Large intestine (tissue), 3 donors: Measurements from ENCODE around the gene TMEM17. TPM values are rescaled to one million over a fixed set of nuclear protein-coding genes. Genes with fewer than 3 reads are reported as not detected.

Experiments
- DNase-seq, 2 donors: peaks; one replicate each; pipeline versions ENCODE4 v3.0.0 to v3.0.0-alpha.2; 2013
- H3K27ac ChIP-seq: one replicate; pipeline ENCODE4 v1.5.1; 2013; ENCODE audit warnings: low read length
- H3K27me3 ChIP-seq: 2 replicates; pipeline ENCODE4 v1.6.1; 2013; ENCODE audit warnings: low read length; ENCODE audit not compliant: control insufficient read depth, insufficient read depth
- H3K36me3 ChIP-seq: 2 replicates; pipeline ENCODE4 v1.6.1; 2013; ENCODE audit warnings: low read length; ENCODE audit not compliant: control insufficient read depth, insufficient read depth
- H3K4me1 ChIP-seq: one replicate; pipeline ENCODE4 v1.6.1; 2013; ENCODE audit warnings: low read length; ENCODE audit not compliant: control insufficient read depth, insufficient read depth
- H3K4me3 ChIP-seq: one replicate; pipeline ENCODE4 v1.5.1; 2013; ENCODE audit warnings: low read length
- H3K9me3 ChIP-seq: one replicate; pipeline ENCODE4 v1.6.1; 2013; ENCODE audit warnings: mild to moderate bottlenecking, low read depth, low read length, moderate library complexity; ENCODE audit not compliant: control insufficient read depth
- WGBS: methylation state at CpG from one replicate; pipeline ENCODE4 v1.1.5; 2013; ENCODE audit warnings: low lambda C conversion rate; ENCODE audit not compliant: insufficient coverage; 5-methylcytosine and 5-hydroxymethylcytosine counted together
- polyA plus RNA-seq: library from polyadenylated mRNA; unstranded; fragments of 120-200 nt; gene quantifications from one replicate; pipeline ENCODE4 v1.2.1, GENCODE V29; 2013

TMEM17 gene
- polyA plus RNA-seq, 1 donor = 4.2 TPM

DNA sequence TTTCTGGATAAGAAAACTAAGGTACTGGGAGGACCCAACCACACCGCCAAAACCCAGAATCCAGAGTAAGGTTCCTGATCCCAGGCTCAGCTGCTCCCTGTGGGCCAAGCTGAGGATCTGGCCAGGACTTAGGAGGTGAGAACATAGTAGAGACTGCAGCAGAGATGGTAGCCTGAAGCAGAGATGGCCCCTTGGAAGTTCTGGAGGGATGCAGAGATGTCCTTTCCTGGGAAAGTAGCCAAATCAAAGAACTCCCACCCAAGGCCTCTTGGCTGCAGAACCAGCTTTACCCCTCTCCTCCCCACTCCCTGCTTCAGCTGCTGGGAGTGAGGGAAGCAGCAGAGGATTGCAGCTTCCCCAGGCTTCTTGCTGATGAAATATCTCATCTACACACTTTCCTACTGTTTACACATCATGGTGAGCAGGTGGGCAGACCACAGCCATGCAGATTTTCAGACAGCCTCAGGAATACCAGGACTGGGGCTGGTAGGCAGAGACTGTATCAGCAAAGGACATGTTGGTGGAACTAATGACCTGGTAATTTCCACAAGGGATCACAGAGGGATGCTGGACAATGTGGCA, 32.7 kb downstream of the TMEM17 start:
- Histone ChIP-seq H3K4me3 (no peak overlapping the region), H3K27ac (no peak overlapping the region), H3K4me1 (peaks cover 6% of the 10 kb centered on the region), H3K27me3 (no peaks in the 10 kb centered on the region), H3K36me3 (no peaks in the 10 kb centered on the region), H3K9me3 (no peaks in the 10 kb centered on the region)
- no peak for DNase-seq
- no CpG with 5 or more reads among the region's 1 CpG for WGBS

DNA sequence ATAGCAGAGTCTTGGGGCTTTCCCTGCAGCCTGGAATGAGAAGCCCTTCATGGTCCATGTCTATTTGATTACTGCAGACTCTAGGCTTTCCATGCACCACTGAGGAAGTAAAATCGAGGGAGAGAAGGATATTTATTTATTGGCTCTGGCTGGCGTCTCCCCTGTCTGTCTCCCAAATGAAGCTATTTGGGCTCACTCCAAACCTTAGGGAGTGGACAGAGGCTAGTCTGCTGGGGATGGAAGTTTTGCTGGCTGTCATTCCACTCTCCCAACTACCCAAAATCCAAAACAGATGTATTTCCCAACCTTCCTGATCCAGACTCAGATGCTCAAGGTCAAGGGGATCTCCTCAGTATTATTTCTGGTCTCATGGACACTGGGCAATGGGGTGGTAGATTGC, 33.7 kb downstream of the TMEM17 start:
- H3K4me1 ChIP-seq = peaks cover 3% of the 10 kb centered on the region
- WGBS = no CpG with 5 or more reads among the region's 2 CpGs
- H3K4me3 ChIP-seq = no peak overlapping the region
- no peak for DNase-seq
- H3K27ac ChIP-seq = no peak overlapping the region
- H3K9me3 ChIP-seq = no peaks in the 10 kb centered on the region
- no peaks in the 10 kb centered on the region for H3K36me3 ChIP-seq
- no peaks in the 10 kb centered on the region for H3K27me3 ChIP-seq

DNA sequence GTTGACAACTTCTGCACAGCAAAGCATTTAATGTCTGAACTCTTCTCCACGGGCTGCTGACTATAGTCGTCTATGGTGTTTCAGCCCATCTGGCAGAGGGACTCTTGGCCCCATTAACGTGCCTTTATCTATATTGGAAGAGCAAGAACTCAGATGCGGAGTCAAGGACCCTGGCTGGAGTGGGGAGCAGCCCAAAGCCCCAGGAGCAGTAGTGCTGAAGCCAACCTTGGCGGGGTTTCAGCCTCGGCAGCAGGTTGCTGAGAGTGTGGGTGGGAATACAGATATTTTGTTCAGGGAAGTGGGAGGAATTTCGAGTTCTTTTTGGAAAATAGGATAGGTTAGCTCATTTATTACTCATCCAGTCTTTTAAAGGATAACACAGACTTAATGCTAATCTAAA, 34.2 kb downstream of the TMEM17 start:
- Histone ChIP-seq H3K9me3 (no peaks in the 10 kb centered on the region), H3K27me3 (no peaks in the 10 kb centered on the region), H3K27ac (no peak overlapping the region), H3K4me3 (no peak overlapping the region), H3K4me1 (peaks cover 3% of the 10 kb centered on the region), H3K36me3 (no peaks in the 10 kb centered on the region)
- WGBS = no CpG with 5 or more reads among the region's 7 CpGs
- no peak for DNase-seq

DNA sequence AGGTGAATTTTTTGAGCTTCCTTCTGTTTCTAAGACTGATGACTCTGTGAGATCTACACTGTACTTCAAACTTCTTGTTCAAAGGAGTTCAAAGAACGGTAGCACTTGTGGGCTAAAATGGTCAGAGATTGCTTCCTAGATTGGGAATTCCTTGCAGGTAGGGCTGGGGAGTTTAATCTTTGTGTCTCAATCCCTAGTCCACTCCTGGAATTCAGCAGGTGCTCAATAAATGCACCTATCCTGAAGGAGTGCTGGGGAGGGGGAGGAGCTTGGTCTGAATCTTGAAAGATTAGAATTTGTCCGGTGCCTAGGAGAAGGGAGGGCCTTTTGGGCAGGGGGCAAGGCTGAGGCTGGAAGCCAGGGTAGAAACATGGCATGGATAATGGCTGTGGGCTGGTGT, 34.6 kb downstream of the TMEM17 start:
- Histone ChIP-seq H3K27me3 (no peaks in the 10 kb centered on the region), H3K4me1 (peaks cover 3% of the 10 kb centered on the region), H3K27ac (no peak overlapping the region), H3K36me3 (no peaks in the 10 kb centered on the region), H3K4me3 (no peak overlapping the region), H3K9me3 (no peaks in the 10 kb centered on the region)
- DNase-seq = no peak
- no CpG with 5 or more reads among the region's 2 CpGs for WGBS

DNA sequence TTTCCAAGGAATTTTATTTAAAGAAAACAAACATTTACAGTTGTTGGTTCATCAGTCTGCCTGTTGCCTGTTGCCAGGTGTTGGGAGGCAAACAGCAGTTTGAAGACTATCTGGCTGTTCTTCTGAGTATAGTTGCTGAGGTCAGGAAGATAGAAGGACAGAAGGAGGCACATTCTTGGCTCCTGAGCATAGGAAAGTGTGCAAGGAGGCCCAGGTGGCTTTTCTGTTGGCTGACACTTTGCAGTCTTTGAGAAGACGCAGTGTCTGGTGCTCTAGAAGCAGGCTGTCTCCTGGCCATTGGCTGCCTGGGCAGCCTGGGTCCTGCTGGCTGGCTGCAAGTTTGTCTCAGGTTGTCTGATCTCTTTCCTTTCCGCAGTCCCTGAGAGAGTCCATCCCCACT, 36.4 kb downstream of the TMEM17 start:
- WGBS = no CpG with 5 or more reads among the region's 2 CpGs
- Histone ChIP-seq H3K27ac (no peak overlapping the region), H3K9me3 (no peaks in the 10 kb centered on the region), H3K4me3 (no peak overlapping the region), H3K36me3 (no peaks in the 10 kb centered on the region), H3K4me1 (no peaks in the 10 kb centered on the region), H3K27me3 (no peaks in the 10 kb centered on the region)
- no peak for DNase-seq

DNA sequence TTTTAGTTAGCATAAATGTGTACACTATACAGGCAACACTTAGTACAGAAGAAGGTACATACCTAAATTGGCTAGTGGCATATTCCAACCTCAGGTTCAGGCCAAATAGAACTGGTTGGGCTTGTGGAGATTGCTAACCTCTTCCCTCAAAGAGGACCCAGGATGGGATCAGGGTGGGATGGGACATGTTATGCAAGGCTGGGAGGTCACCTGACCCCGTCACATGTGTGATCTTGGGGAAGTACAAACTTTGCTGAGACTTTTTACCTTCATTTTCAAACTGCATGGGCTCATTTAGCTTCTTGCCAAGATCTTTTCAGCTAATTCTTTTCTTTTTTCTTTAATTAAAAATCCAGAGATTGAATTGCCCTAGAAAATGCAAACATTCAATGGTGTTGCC, 36.9 kb downstream of the TMEM17 start:
- no peaks in the 10 kb centered on the region for H3K4me1 ChIP-seq

DNA sequence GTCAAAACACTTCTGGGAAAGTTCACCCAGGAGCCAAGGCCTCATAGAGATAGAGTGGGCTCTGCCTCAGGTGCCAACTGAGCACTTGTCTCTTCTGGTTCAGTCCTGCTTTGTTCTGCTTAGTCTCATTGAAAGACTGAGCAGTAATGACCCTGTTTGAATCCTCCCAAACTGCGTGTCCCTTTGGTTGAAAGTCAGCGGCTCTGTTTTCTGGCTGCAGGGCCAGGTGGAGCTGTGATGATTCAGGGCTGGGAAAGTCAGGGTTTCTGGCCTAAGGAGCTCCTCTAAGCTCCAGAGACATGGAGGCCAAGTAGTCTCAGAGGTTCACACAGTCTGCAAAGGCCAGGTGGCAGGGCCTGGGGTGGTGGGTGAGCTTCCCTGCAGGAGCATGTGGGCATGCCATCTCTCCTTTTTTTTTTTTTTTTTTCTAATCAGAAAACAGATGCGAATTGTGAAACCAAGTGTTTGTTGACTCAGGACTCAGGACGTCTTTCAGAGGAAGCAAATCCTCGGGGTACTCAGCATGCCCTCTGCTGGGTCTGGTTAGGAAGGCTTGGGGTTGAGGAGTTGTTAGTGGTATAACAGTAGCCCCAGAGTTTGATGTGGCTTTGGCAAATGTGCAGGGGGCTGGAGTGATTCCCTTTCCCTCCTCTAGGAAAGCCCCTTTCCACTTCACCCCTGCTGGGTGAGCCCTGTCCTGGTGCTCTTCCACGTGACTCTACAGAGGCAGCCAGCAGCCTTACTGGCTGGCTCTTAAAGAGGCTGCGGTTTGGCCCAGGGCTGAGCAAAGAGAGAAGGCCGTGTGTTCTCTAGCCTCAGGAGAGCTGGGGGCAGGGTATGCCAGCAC, 38.3 kb downstream of the TMEM17 start:
- no peak for DNase-seq
- no peaks in the 10 kb centered on the region for H3K9me3 ChIP-seq
- H3K27me3 ChIP-seq = no peaks in the 10 kb centered on the region
- peaks cover 2% of the 10 kb centered on the region for H3K4me1 ChIP-seq
- WGBS = no CpG with 5 or more reads among the region's 8 CpGs
- H3K27ac ChIP-seq = no peak overlapping the region
- no peak overlapping the region for H3K4me3 ChIP-seq
- no peaks in the 10 kb centered on the region for H3K36me3 ChIP-seq

More for the DNA sequence above, 36.9 kb downstream of the TMEM17 start:
- WGBS = no CpG with 5 or more reads among the region's 1 CpG
- Histone ChIP-seq H3K27me3 (no peaks in the 10 kb centered on the region), H3K27ac (no peak overlapping the region), H3K4me3 (no peak overlapping the region), H3K36me3 (no peaks in the 10 kb centered on the region), H3K9me3 (no peaks in the 10 kb centered on the region)
- DNase-seq = no peak

DNA sequence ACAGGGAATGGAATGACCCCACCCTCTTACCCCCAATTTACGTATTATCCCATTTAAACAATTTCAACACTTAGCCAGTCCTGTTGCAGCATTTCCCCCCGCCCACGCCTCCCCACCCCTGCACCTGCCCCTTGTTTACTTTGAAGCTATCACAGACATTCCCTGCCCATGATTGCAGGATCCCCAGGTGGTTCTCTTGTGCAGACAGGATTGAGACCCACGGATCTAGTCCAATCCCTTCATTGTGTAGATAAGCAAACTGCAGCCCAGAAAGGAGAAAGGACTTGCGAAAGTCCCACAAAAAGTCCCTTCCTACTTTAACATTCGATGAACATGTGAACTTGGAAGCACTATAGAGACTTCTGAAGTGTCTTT, 38.9 kb downstream of the TMEM17 start:
- no CpG with 5 or more reads among the region's 6 CpGs for WGBS

DNA sequence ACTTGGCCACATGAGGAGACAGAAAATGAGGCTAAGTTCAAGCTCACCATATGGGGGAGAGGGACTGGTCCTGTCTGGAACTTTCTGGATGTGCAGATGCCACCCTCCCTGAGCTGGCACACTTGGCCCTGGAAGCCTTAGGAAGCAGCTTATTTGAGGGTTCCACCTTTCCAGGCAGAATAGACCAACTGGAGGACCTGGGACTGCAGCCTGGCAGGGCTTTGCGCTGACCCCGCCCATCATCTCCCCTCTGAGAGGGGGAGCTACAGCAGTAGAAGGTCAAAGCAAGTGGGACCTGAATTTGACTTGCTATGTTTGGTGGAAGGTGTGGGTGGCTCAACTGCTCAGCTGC, 39.5 kb downstream of the TMEM17 start:
- no peaks in the 10 kb centered on the region for H3K36me3 ChIP-seq
- no peaks in the 10 kb centered on the region for H3K9me3 ChIP-seq
- H3K4me1 ChIP-seq = peaks cover 5% of the 10 kb centered on the region
- no peaks in the 10 kb centered on the region for H3K27me3 ChIP-seq
- no peak overlapping the region for H3K27ac ChIP-seq
- DNase-seq = no peak
- no peak overlapping the region for H3K4me3 ChIP-seq
- no CpG with 5 or more reads among the region's 2 CpGs for WGBS

More for the DNA sequence above, 38.9 kb downstream of the TMEM17 start:
- Histone ChIP-seq H3K4me3 (no peak overlapping the region), H3K27ac (no peak overlapping the region), H3K4me1 (peaks cover 5% of the 10 kb centered on the region), H3K27me3 (no peaks in the 10 kb centered on the region), H3K36me3 (no peaks in the 10 kb centered on the region), H3K9me3 (no peaks in the 10 kb centered on the region)
- no peak for DNase-seq

DNA sequence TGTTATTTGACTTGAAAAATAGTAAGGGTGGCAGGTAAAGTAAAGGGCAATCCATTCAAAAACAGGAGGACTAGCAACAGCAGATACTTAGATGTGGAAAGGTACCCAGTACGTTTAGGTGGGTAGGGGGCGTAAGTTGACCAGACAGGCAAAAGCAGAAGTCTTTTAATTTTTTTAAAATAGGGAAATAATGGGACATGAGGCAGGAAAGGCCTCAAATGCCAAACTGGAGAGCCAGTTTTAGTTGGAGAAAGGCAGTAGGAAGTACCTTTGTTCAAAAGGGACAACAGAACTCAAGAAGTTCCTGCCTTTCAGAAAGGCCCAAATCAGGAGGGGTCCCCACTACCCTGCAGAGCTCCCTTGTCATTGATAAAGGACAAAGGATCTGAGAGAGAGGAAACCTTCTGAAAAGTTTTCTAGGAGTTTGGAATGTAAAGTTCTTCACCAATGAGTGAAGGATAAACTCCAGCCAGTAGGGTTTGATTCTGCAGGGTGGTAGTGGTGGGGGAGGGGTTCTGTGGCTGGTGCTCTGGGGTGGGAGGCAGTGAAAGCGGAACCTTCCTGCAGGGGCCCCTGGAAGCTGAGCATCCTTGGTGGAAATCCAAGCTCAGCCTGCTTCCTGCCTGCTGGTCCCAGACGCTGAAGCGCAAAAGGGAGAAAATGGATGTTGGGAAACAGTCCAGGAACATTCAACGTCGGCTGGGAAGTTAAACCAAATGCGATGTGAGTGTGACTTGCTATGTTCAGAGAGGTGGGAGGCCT, 40.1 kb downstream of the TMEM17 start:
- no peak overlapping the region for H3K27ac ChIP-seq
- peaks cover 5% of the 10 kb centered on the region for H3K4me1 ChIP-seq
- DNase-seq = no peak
- WGBS = no CpG with 5 or more reads among the region's 8 CpGs
- H3K27me3 ChIP-seq = no peaks in the 10 kb centered on the region
- H3K4me3 ChIP-seq = no peak overlapping the region
- H3K36me3 ChIP-seq = no peaks in the 10 kb centered on the region
- no peaks in the 10 kb centered on the region for H3K9me3 ChIP-seq
